GM18519 (cell line): ENCODE data around the gene SIK3.
"Not testable (repeated sequence)": the region's sequence is repeated elsewhere in the genome, so short reads cannot be mapped to it uniquely, and the experiment has no call there.

Experiments
- ATAC-seq: cut with Tn5 transposase; IDR thresholded peaks from one replicate; pipeline ENCODE4 v1.9.1; 2021; ENCODE audit warnings: mild to moderate bottlenecking, moderate library complexity; ENCODE audit not compliant: unreplicated experiment, low FRiP score

SIK3 gene

DNA sequence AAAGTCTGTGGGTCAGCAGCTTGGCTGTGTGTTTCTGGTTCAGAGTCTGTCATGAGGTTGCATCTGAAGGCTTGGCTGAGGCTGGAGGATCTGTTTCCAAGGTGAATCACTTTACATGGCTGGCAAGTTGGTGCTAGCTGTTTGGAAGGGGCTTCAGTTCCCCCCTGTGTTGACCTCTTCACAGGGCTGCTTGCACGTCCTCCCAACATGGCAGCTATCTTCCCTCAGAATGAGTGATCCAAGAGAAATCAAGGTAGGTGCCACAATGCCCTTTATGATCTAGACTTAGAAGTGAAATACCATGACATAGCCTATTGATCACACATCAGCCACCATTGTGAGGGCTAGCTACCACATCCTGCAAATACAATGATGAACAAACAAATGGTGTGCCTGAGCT lies 285.1 kb downstream of the SIK3 start:
- no peak for ATAC-seq

DNA sequence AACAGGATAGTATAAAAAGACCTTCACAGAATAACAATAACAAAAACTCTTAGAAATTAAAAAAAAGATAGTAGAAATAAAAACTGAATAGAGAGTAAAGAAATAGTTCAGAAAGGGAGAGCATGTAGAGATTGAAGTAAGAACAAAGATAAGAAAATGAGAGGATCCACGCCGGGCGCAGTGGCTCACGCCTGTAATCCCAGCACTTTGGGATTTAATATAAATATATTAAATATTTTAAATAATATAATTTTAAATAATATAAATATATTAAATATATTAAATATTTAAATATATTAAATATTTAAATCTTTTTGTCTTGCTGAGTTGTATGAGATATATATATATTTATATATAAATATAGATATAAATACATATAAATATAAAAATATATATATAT lies 286.1 kb downstream of the SIK3 start:
- no peak for ATAC-seq

- no peak for ATAC-seq
Observed at GRCh38 chr11:116811194-116811593, 287.0 kb downstream of the SIK3 start.

- no peak for ATAC-seq
Observed at GRCh38 chr11:116808262-116809175, 289.7 kb downstream of the SIK3 start.

GRCh38 chr11:116807601-116808261 lies 290.5 kb downstream of the SIK3 start:
- ATAC-seq: no peak

GRCh38 chr11:116804001-116804400 lies 294.2 kb downstream of the SIK3 start:
- ATAC-seq: no peak

DNA sequence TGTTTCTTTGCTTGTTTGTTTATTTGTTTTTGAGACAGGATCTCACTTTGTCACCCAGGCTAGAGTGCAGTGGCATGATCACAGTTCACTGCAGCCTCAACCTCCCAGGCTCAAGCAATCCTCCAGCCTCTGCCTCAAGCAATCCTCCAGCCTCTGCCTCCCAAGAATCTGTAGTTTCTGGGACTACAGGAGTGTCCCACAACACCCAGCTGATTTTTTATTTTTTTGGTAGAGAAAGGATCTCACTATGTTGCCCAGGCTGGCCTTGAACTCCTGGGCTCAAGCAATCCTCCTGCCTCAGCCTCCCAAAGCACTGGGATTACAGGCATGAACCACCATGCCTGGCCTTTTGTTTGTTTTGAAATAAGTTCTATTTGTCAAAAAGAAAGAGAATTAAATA lies 296.6 kb downstream of the SIK3 start:
- not testable (repeated sequence) for ATAC-seq

GRCh38 chr11:116800610-116801009 lies 297.6 kb downstream of the SIK3 start:
- no peak for ATAC-seq

DNA sequence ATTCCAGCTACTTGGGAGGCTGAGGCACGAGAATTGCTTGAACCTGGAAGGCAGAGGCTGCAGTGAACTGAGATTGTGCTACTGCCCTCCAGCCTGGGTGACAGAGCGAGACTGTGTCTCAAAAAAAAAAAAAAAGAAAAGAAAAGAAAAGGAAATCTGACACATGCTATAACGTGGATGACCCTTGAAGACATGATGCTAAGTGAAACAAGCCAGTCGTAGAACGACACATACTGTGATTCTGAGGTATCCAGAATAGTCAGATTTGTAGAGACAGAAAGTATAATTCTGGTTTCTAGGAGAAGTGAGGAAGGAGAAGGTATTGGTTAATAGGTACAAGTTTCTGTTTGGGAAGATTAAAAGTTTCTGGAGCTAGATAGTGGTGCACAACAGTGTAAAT lies 299.9 kb downstream of the SIK3 start:
- no peak for ATAC-seq

DNA sequence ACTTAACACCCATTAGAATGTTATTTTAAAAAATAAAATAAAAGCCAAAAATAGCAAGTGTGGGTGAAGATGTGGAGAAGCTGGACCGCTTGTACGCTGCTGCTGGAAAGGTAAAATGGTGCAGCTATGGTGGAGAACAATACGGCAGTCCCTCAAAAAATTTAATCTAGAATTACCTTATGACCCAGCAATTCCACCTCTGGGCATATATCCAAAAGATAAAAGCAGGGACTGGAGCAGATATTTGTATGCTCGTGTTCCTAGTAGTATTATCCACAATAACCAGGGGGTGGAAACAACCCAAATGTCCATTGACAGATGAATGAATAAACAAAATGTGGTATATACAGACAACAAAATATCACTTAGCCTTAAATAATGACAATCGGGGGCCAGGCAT lies 300.4 kb downstream of the SIK3 start:
- no peak for ATAC-seq

DNA sequence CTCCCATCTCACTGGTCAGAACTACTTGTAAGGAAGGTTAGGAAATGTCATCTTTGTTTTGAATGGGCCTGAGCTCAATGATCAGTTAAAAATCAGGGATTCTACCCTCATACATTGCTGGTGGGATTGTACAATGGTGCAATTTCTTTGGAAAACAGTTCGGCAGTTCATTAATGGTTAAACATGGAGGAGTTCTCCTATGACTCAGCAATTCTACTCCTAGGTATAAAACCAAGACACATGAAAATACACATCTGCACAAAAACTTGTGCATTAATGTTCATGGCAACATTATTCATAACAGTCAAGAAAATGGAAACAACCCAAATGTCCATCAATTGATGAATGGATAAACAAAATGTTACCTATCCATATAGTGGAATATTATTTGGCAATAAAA lies 301.7 kb downstream of the SIK3 start:
- no peak for ATAC-seq

- no peak for ATAC-seq
Observed at GRCh38 chr11:116794851-116795250, 303.4 kb downstream of the SIK3 start.

DNA sequence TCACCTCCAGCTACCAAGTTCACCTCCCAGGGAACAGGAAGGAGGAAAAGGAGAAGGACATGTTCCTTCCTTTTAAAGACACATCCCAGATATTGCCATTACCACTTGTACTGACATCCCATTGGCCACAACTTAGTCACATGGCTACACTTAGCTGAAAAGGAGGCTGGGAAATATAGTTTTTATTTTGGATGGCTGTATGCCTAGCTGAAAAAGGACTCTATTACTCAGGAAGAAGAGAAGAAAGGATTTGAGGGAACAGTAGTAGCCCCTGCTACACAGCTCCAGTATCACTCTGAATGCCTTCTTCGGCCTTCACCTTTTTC lies 304.5 kb downstream of the SIK3 start:
- no peak for ATAC-seq
